Measurements from ENCODE around the gene TIGD2. TPM values are rescaled to one million over a fixed set of nuclear protein-coding genes. Genes with fewer than 3 reads are reported as not detected.

TIGD2 gene
- total and polyA plus RNA-seq, 2 donors: 8.3 to 12.6 TPM

GRCh38 chr4:89078300-89078699 lies 33.0 kb upstream of the TIGD2 start:
- Histone ChIP-seq H3K36me3 (ENCODE audit: control insufficient read depth in 2 of 2, insufficient read depth in 2 of 2, low read length in 1 of 2) (no peaks in the 10 kb centered on the region), H3K27ac (ENCODE audit: low read depth in 1 of 2, low read length in 1 of 2) (no peak overlapping the region), H3K4me3 (ENCODE audit: low read length in 2 of 2) (no peak overlapping the region), H3K27me3 (ENCODE audit: control insufficient read depth in 2 of 2, insufficient read depth in 1 of 2, low read length in 1 of 2) (no peaks in the 10 kb centered on the region), H3K4me1 (ENCODE audit: control insufficient read depth in 2 of 2, insufficient read depth in 2 of 2, low read length in 2 of 2) (no peaks in the 10 kb centered on the region), H3K9me3 (ENCODE audit: control insufficient read depth in 2 of 2, insufficient read depth in 1 of 2, low read length in 1 of 2) (peaks cover 0 to 4% of the 10 kb centered on the region in 2 donors)
- no peak for DNase-seq (ENCODE audit: low read depth in 6 of 9, low spot score in 9 of 9)
- 98% methylated on average over 1 of the region's 1 CpG for WGBS

GRCh38 chr4:89099034-89099433 lies 12.3 kb upstream of the TIGD2 start:
- Histone ChIP-seq H3K27ac (ENCODE audit: low read depth in 1 of 2, low read length in 1 of 2) (no peak overlapping the region), H3K4me1 (ENCODE audit: control insufficient read depth in 2 of 2, insufficient read depth in 2 of 2, low read length in 2 of 2) (no peaks in the 10 kb centered on the region), H3K4me3 (ENCODE audit: low read length in 2 of 2) (no peak overlapping the region), H3K36me3 (ENCODE audit: control insufficient read depth in 2 of 2, insufficient read depth in 2 of 2, low read length in 1 of 2) (no peaks in the 10 kb centered on the region), H3K27me3 (ENCODE audit: control insufficient read depth in 2 of 2, insufficient read depth in 1 of 2, low read length in 1 of 2) (no peaks in the 10 kb centered on the region), H3K9me3 (ENCODE audit: control insufficient read depth in 2 of 2, insufficient read depth in 1 of 2, low read length in 1 of 2) (no peaks in the 10 kb centered on the region)
- DNase-seq (ENCODE audit: low read depth in 6 of 9, low spot score in 9 of 9): no peak
- 99% methylated on average over 2 of the region's 2 CpGs for WGBS

- H3K27me3 ChIP-seq (ENCODE audit: control insufficient read depth in 2 of 2, insufficient read depth in 1 of 2, low read length in 1 of 2): no peaks in the 10 kb centered on the region
- DNase-seq (ENCODE audit: low read depth in 6 of 9, low spot score in 9 of 9): no peak
- H3K36me3 ChIP-seq (ENCODE audit: control insufficient read depth in 2 of 2, insufficient read depth in 2 of 2, low read length in 1 of 2): no peaks in the 10 kb centered on the region
- 100% methylated on average over 1 of the region's 1 CpG for WGBS
- H3K4me3 ChIP-seq (ENCODE audit: low read length in 2 of 2): no peak overlapping the region
- no peaks in the 10 kb centered on the region for H3K4me1 ChIP-seq (ENCODE audit: control insufficient read depth in 2 of 2, insufficient read depth in 2 of 2, low read length in 2 of 2)
- no peaks in the 10 kb centered on the region for H3K9me3 ChIP-seq (ENCODE audit: control insufficient read depth in 2 of 2, insufficient read depth in 1 of 2, low read length in 1 of 2)
- H3K27ac ChIP-seq (ENCODE audit: low read depth in 1 of 2, low read length in 1 of 2): no peak overlapping the region
Measured at GRCh38 chr4:89099471-89099870, 11.9 kb upstream of the TIGD2 start.

- peak overlapping the region in 1 of 2 donors; percentile 3 for H3K27ac ChIP-seq (ENCODE audit: low read depth in 1 of 2, low read length in 1 of 2)
Measured at GRCh38 chr4:89100853-89101252, 10.5 kb upstream of the TIGD2 start.

GRCh38 chr4:89101256-89102161 lies 9.8 kb upstream of the TIGD2 start:
- DNase-seq (ENCODE audit: low read depth in 6 of 9, low spot score in 9 of 9): no peak
- H3K4me3 ChIP-seq (ENCODE audit: low read length in 2 of 2): no peak overlapping the region
- H3K27ac ChIP-seq (ENCODE audit: low read depth in 1 of 2, low read length in 1 of 2): peak overlapping the region in 1 of 2 donors; percentile 3
- no peaks in the 10 kb centered on the region for H3K4me1 ChIP-seq (ENCODE audit: control insufficient read depth in 2 of 2, insufficient read depth in 2 of 2, low read length in 2 of 2)
- H3K9me3 ChIP-seq (ENCODE audit: control insufficient read depth in 2 of 2, insufficient read depth in 1 of 2, low read length in 1 of 2): peaks cover 0 to 3% of the 10 kb centered on the region in 2 donors
- 95% methylated on average over 11 of the region's 11 CpGs for WGBS
- no peaks in the 10 kb centered on the region for H3K36me3 ChIP-seq (ENCODE audit: control insufficient read depth in 2 of 2, insufficient read depth in 2 of 2, low read length in 1 of 2)
- no peaks in the 10 kb centered on the region for H3K27me3 ChIP-seq (ENCODE audit: control insufficient read depth in 2 of 2, insufficient read depth in 1 of 2, low read length in 1 of 2)

More at GRCh38 chr4:89100853-89101252, 10.5 kb upstream of the TIGD2 start:
- H3K9me3 ChIP-seq (ENCODE audit: control insufficient read depth in 2 of 2, insufficient read depth in 1 of 2, low read length in 1 of 2): no peaks in the 10 kb centered on the region
- no peaks in the 10 kb centered on the region for H3K36me3 ChIP-seq (ENCODE audit: control insufficient read depth in 2 of 2, insufficient read depth in 2 of 2, low read length in 1 of 2)
- H3K4me3 ChIP-seq (ENCODE audit: low read length in 2 of 2): no peak overlapping the region
- no peaks in the 10 kb centered on the region for H3K27me3 ChIP-seq (ENCODE audit: control insufficient read depth in 2 of 2, insufficient read depth in 1 of 2, low read length in 1 of 2)
- 94% methylated on average over 3 of the region's 3 CpGs for WGBS
- DNase-seq (ENCODE audit: low read depth in 6 of 9, low spot score in 9 of 9): no peak
- no peaks in the 10 kb centered on the region for H3K4me1 ChIP-seq (ENCODE audit: control insufficient read depth in 2 of 2, insufficient read depth in 2 of 2, low read length in 2 of 2)

GRCh38 chr4:89105726-89106125 lies 5.6 kb upstream of the TIGD2 start:
- Histone ChIP-seq H3K4me1 (ENCODE audit: control insufficient read depth in 2 of 2, insufficient read depth in 2 of 2, low read length in 2 of 2) (peaks cover 6 to 10% of the 10 kb centered on the region in 2 donors), H3K36me3 (ENCODE audit: control insufficient read depth in 2 of 2, insufficient read depth in 2 of 2, low read length in 1 of 2) (no peaks in the 10 kb centered on the region), H3K27me3 (ENCODE audit: control insufficient read depth in 2 of 2, insufficient read depth in 1 of 2, low read length in 1 of 2) (peaks cover 0 to 15% of the 10 kb centered on the region in 2 donors), H3K4me3 (ENCODE audit: low read length in 2 of 2) (no peak overlapping the region), H3K9me3 (ENCODE audit: control insufficient read depth in 2 of 2, insufficient read depth in 1 of 2, low read length in 1 of 2) (peaks cover 1 to 14% of the 10 kb centered on the region in 2 donors), H3K27ac (ENCODE audit: low read depth in 1 of 2, low read length in 1 of 2) (no peak overlapping the region)
- WGBS: 96% methylated on average over 6 of the region's 6 CpGs
- DNase-seq (ENCODE audit: low read depth in 6 of 9, low spot score in 9 of 9): no peak

- Histone ChIP-seq H3K36me3 (ENCODE audit: control insufficient read depth in 2 of 2, insufficient read depth in 2 of 2, low read length in 1 of 2) (no peaks in the 10 kb centered on the region), H3K27me3 (ENCODE audit: control insufficient read depth in 2 of 2, insufficient read depth in 1 of 2, low read length in 1 of 2) (peaks cover 0 to 19% of the 10 kb centered on the region in 2 donors), H3K27ac (ENCODE audit: low read depth in 1 of 2, low read length in 1 of 2) (no peak overlapping the region), H3K9me3 (ENCODE audit: control insufficient read depth in 2 of 2, insufficient read depth in 1 of 2, low read length in 1 of 2) (peaks cover 1 to 16% of the 10 kb centered on the region in 2 donors), H3K4me3 (ENCODE audit: low read length in 2 of 2) (no peak overlapping the region), H3K4me1 (ENCODE audit: control insufficient read depth in 2 of 2, insufficient read depth in 2 of 2, low read length in 2 of 2) (peaks cover 11 to 23% of the 10 kb centered on the region in 2 donors)
- 97% methylated on average over 4 of the region's 4 CpGs for WGBS
- DNase-seq (ENCODE audit: low read depth in 6 of 9, low spot score in 9 of 9): no peak
Measured at GRCh38 chr4:89108091-89108490, 3.2 kb upstream of the TIGD2 start.

GRCh38 chr4:89109841-89110540 lies 1.3 kb upstream of the TIGD2 start:
- Histone ChIP-seq H3K4me1 (ENCODE audit: control insufficient read depth in 2 of 2, insufficient read depth in 2 of 2, low read length in 2 of 2) (peaks cover 11 to 23% of the 10 kb centered on the region in 2 donors), H3K36me3 (ENCODE audit: control insufficient read depth in 2 of 2, insufficient read depth in 2 of 2, low read length in 1 of 2) (no peaks in the 10 kb centered on the region), H3K27me3 (ENCODE audit: control insufficient read depth in 2 of 2, insufficient read depth in 1 of 2, low read length in 1 of 2) (peaks cover 0 to 19% of the 10 kb centered on the region in 2 donors), H3K27ac (ENCODE audit: low read depth in 1 of 2, low read length in 1 of 2) (no peak overlapping the region), H3K9me3 (ENCODE audit: control insufficient read depth in 2 of 2, insufficient read depth in 1 of 2, low read length in 1 of 2) (peaks cover 1 to 16% of the 10 kb centered on the region in 2 donors), H3K4me3 (ENCODE audit: low read length in 2 of 2) (peak overlapping the region in 1 of 2 donors; percentile 80)
- DNase-seq (ENCODE audit: low read depth in 6 of 9, low spot score in 9 of 9): peak in 1 of 9 donors; percentile 35
- WGBS: 71% methylated on average over 10 of the region's 10 CpGs

GRCh38 chr4:89110541-89110985 lies 770 bp upstream of the TIGD2 start:
- peak overlapping the region; percentile 6 to 19 for H3K27ac ChIP-seq (ENCODE audit: low read depth in 1 of 2, low read length in 1 of 2)
- WGBS: 4% methylated on average over 30 of the region's 30 CpGs
- no peaks in the 10 kb centered on the region for H3K36me3 ChIP-seq (ENCODE audit: control insufficient read depth in 2 of 2, insufficient read depth in 2 of 2, low read length in 1 of 2)
- H3K4me1 ChIP-seq (ENCODE audit: control insufficient read depth in 2 of 2, insufficient read depth in 2 of 2, low read length in 2 of 2): peaks cover 11 to 23% of the 10 kb centered on the region in 2 donors
- peaks cover 1 to 16% of the 10 kb centered on the region in 2 donors for H3K9me3 ChIP-seq (ENCODE audit: control insufficient read depth in 2 of 2, insufficient read depth in 1 of 2, low read length in 1 of 2)
- peak overlapping the region; percentile 57 to 80 for H3K4me3 ChIP-seq (ENCODE audit: low read length in 2 of 2)
- peaks cover 0 to 19% of the 10 kb centered on the region in 2 donors for H3K27me3 ChIP-seq (ENCODE audit: control insufficient read depth in 2 of 2, insufficient read depth in 1 of 2, low read length in 1 of 2)
- peak in 1 of 9 donors; percentile 7 for DNase-seq (ENCODE audit: low read depth in 6 of 9, low spot score in 9 of 9)

Data from thymus (tissue), 11 donors.